HG02870 (cell line): Measurements from ENCODE around the gene ASPRV1.

Experiments
- ATAC-seq: cut with Tn5 transposase; IDR thresholded peaks from one replicate; pipeline ENCODE4 v1.9.1; 2021; ENCODE audit warnings: mild to moderate bottlenecking, moderate library complexity; ENCODE audit not compliant: unreplicated experiment

ASPRV1 gene

DNA sequence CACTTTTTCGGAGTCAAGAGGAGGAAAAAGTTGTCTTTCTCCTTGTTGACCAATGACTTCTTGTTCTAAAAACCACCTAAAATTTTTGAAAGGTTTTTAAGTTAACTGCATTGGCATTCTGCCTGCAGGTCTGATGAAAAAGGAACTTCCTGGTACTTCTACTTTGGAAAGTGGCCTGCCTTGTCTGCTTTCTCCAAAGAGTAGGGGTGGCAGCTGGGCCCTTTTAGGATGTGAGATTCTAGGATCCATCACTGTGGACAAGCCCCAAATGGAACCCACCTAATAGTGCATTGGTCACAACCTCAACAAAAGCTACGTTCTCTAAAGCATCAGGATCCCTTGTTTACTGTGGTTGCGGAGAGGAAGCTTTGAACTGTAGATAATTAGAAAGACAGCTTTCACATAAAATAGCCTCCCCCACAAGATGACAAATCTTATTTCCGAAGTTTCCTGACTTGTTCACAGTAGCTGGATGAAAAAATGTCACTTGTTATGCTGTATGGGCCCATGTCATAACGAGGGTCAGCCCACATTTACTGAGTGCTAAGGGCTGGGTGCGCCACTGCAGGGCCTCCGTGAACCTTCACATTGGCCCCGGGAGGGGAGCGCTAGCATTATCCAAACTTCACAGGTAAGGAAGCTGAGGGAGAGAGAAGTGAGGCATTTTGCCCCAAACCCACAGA is 17.4 kb downstream of the ASPRV1 start:
- ATAC-seq: no peak

DNA sequence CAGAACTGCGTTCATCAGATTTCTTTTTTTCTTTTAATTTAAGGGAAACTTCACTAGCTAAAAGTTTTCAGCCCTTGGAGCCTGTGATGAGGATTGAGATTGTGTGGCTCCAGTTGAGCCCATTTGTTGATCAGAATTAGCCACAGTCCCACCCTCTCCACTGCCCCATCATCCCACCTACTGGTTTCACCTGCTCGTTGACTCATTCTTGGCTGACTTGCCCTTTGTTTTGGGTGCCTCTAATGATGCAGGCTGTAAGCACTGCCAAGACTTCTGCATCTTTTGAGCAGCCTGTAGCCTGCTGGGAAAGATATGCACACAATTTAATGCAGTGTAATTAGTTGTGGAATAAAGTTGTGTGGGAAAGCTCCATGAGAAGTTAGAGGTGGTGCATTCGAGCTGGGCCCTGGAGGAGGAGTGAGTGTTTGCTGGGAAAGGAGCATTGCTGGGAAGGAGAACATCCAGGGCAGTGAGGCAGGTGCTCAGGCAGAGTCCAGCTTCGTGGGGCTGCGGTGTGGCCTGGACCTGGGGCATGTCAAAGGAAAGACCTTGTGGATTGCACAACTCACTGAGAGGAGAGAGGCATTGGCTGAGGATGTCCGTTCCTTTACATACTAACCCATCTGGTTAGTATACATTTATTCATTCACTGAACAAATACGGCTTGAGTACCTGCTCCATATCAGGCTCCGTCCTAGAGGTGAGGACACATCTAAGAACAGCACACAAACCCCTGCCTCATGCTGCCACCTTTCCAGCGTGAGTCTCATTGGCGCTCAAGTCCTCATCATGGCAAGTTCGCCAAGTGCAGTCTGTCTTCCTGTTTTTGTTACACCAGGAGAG is 18.2 kb downstream of the ASPRV1 start:
- ATAC-seq: no peak

GRCh38 chr2:69940691-69941090 is 20.7 kb downstream of the ASPRV1 start:
- no peak for ATAC-seq

DNA sequence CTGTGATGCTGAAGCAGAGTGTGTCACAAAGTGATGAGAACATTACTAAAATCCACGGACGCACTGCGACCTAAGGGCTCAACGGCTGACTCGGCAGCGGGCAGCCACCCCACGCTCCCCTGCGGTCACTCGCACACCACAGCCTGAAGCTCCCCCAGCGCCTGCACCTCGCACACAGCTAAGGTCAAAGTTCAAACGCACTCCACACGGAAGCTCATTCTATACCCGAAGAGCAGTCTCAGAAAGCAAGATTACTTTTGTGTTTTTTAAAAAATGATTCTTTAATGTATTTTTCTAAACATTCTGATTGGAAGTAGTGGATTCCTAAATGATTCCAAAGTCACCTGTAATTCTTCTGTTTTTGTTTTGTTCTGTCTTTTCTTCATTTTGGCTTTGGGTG is 21.7 kb downstream of the ASPRV1 start:
- no peak for ATAC-seq

DNA sequence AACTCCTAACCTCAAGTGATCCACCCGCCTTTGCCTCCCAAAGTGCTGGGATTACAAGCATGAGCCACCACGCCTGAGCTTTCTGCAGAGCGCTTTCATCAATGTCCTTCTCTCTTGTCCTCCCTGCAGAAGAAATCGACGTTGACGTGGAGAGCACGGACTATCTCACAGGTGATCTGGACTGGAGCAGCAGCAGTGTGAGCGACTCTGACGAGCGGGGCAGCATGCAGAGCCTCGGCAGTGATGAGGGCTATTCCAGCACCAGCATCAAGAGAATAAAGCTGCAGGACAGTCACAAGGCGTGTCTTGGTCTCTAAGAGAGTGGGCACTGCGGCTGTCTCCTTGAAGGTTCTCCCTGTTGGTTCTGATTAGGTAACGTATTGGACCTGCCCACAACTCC is 23.5 kb downstream of the ASPRV1 start:
- no peak for ATAC-seq

DNA sequence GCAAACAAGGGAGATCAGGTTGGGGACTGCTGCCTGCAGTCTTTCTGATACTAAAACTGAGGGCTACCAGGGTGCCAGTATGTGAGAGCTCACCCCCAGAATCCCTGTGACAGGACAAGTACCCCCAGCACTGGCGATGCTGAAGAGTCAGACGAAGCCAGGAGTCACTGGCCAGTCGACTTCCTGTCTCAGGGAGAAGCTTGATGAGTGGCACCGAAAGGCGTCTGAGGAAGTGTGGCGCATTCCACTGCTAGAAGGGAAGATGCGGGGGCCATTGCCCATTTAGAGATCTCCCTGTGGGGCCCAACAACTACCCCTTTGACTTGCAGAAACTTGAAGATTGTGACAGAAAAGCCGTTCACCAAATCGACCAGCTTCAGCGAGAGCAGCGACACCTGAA is 24.5 kb downstream of the ASPRV1 start:
- no peak for ATAC-seq

GRCh38 chr2:69935011-69935410 is 26.4 kb downstream of the ASPRV1 start:
- no peak for ATAC-seq

DNA sequence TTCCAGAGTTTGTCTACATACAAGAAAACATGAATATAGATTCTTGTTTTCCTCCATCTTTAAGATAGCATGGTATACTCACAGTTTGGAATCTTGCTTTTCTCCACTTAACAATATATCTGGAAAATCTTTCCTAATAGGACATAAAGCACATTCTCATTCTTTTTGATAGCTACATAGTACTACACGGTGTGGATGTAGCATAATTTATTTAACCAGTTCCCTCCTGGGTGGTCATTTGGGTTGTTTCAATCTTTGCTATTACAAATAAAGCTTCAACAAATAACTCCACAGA is 26.9 kb downstream of the ASPRV1 start:
- no peak for ATAC-seq

GRCh38 chr2:69933839-69934613 is 27.4 kb downstream of the ASPRV1 start:
- no peak for ATAC-seq

- ATAC-seq: no peak
Observed at GRCh38 chr2:69933254-69933828, 28.1 kb downstream of the ASPRV1 start.

- ATAC-seq: no peak
Observed at GRCh38 chr2:69932596-69932922, 28.9 kb downstream of the ASPRV1 start.

DNA sequence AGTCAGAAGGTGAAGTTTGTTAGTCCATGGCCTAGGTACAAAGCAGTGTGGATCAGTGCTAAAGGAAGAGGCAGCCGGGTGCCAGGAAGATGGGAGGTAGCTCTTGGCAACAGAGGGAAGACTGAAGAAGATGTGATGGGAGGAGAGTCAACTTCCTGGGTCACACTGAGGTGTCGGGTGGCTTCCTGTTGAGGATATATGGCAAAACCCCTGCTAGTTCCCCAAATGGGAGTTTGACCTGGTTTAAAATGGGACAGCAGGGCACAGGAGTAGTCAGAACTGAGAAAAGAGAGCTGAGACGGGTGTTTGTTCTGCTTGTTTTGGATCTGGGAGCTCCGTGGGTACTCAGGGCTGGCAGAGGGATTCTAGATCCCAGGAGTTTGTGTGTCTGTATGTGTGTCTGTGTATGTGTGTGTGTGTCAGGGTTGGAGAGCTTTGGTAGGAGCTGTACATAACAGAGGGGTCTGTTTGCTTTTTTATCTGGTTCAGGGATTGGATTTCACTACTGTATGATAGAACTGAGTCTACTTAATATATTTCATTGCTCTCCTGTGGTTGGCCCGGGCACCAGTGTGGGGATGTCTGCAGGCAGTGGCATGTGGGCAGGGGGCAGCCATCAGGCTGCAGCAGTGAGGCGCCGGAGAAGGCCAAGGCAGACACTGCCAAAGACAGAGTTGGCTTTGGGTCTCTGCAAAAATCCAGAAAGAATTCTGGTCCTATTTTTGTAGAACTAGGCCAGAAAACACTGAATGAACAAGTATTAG is 29.4 kb downstream of the ASPRV1 start:
- no peak for ATAC-seq

- no peak for ATAC-seq
Observed at GRCh38 chr2:69926849-69927515, 34.4 kb downstream of the ASPRV1 start.

DNA sequence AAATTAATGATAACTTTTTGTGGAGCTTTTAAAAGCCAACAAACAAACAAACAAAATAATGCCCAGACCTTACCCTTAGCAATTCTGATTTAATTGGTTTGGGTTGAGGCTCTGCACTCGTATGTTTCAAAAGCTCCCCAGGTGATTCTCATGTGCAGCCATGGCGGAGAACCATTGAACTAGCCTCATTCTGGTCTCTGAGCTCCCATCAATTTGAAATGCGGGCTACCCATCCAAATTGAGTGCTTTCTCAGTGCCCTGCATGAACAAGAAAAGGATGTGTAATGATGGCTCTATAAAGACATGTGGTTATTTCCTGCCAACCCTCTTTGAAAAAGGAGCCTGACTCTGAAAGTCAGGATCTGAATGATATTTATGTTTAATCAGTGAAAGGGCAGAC is 38.3 kb downstream of the ASPRV1 start:
- ATAC-seq: no peak

DNA sequence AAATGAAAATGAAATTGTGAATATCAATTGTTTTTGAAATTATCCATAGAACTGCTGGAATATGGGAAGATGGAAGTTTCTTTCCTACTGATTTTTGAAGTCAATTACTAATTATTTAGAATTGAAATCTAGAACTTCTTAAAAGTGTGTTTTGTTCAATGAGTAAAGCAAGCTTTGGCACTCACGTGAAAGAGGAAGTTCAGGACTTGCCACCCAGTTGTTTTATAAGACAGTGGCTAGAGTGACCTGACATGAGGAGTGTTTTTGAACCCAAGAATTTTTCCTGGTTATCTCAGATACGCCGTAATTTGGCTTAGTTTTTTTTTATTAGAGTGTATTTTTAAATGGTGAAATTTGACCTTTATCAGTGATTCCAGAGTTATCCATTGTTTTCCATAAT is 43.0 kb downstream of the ASPRV1 start:
- ATAC-seq: no peak

GRCh38 chr2:69917852-69918251 is 43.6 kb downstream of the ASPRV1 start:
- no peak for ATAC-seq

DNA sequence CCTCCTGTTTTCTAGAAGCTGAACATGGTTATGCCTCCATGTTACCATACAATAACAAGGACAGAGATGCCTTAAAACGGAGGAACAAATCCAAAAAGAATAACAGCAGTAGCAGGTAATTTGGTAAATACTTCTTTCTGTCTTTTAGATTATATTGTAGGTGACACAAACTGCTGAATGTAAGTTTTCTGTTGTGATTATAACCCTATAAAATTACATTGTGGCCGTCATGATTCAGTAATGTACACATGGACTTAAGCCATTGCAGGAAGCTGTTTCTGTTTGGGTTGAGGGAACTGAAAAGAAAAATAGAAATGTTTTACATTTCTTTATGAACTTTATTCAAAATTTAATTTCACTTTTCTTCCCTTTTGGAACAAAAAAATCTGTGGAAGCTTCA is 45.3 kb downstream of the ASPRV1 start:
- no peak for ATAC-seq

- no peak for ATAC-seq
Observed at GRCh38 chr2:69914950-69915945, 46.2 kb downstream of the ASPRV1 start, which contains the start of gene MXD1. Gene MXD1, plus strand, starts transcription at chr2:69915109. Its CDS starts 222 bp downstream, at chr2:69915331.
